ENCODE results near the gene SYCE3.

- TF ChIP-seq CTCF (IDR thresholded peaks at IDR 0.05): no peak
- no peak for TF ChIP-seq POLR2AphosphoS5 (IDR thresholded peaks at IDR 0.05)
These were observed 23.7 kb upstream of the SYCE3 start for GRCh38 chr22:50586416-50586815.
